Activated CD4-positive, alpha-beta T cell treated with anti-CD3 and anti-CD28 coated beads for 4 hours (primary cell): Measurements from ENCODE around the gene DEUP1.

Experiments used
- DNase-seq, 2 donors: peaks; one replicate each; pipeline ENCODE4 v3.0.0-alpha.2; 2020

DEUP1 gene

GRCh38 chr11:93481279-93481678 lies 150.7 kb downstream of the DEUP1 start:
- DNase-seq: no peak

DNA sequence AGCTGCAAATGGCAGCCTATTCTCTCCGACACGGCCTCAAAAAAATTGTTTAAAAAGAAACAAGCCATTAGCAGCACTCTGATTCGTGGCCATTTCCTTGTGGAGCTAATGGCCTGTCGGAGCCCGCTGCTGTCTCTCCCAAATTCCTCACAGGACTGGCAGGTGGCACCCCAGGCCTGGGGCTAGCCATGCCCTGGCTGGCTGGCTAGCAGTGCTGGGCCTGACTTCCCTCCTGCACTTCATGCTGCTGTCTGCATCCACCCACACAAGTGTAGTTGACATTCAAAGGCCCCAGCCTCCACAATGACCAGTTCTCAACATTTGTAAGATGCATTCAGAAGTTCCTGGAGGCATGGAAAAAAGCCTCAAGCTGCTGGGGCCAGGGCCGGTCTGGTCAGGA lies 151.2 kb downstream of the DEUP1 start:
- DNase-seq: no peak

DNA sequence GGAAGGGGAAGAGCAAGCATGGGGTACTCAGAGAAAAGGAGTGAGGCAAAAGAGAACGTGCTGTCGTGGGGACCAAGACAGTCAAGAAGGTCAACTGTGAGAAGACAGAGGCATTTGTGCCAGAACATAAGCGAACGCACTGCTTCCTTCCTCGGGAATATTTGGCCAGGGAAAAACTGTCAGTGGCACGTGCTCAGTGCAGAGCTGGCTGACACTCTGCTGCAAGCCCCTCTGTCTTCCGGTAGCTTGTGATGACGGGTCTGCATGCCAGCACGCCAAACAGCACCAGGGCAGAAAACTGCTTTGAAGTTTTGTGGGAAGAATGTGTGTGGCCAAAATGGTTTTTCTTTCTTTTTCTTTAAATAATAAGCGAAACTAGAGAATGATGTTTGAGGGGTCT lies 152.0 kb downstream of the DEUP1 start:
- no peak for DNase-seq

- DNase-seq: no peak
These were observed 154.2 kb downstream of the DEUP1 start for GRCh38 chr11:93484716-93485115.

- DNase-seq: no peak
These were observed 155.4 kb downstream of the DEUP1 start for GRCh38 chr11:93485983-93486382.

- no peak for DNase-seq
These were observed 156.5 kb downstream of the DEUP1 start for GRCh38 chr11:93487032-93487483.
